Right renal pelvis (tissue), 4 donors: Measurements from ENCODE around the gene ZSCAN32. TPM values are rescaled to one million over a fixed set of nuclear protein-coding genes. Genes with fewer than 3 reads are reported as not detected.

Source experiments
- DNase-seq, 4 donors: peaks; one replicate each; pipeline ENCODE4 v3.0.0-alpha.2; 2013; ENCODE audit warnings: low read depth in 4 of 4, low spot score in 3 of 4, missing footprints in 1 of 4
- polyA plus RNA-seq, 4 donors: library from polyadenylated mRNA; unstranded; fragments of 120-200 nt; gene quantifications; one replicate each; pipeline ENCODE4 v1.2.1, GENCODE V29; 2013; ENCODE audit not compliant: insufficient read length in 4 of 4

ZSCAN32 gene
- polyA plus RNA-seq, 4 donors: 16.7 to 20.7 (median 18.9) TPM

DNA sequence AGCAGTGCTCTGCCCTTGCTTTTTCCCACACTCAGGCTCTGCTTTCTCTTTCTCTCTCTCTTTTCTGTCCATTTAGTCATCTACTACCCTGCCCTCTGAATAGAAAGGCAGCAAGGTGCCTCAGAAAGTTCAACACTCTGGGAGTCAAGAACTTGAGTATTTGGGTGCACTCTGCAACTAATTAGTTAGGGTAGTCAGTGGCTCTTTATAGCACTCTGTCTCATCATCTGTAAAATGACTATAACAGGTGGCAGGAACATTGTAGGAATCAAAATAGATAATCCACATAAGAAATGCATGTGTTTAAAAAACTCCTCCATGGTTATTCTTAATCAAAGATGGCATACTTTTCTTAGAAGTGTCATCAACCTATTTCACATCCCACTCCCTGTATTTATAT, 37.9 kb downstream of the ZSCAN32 start:
- DNase-seq: no peak

DNA sequence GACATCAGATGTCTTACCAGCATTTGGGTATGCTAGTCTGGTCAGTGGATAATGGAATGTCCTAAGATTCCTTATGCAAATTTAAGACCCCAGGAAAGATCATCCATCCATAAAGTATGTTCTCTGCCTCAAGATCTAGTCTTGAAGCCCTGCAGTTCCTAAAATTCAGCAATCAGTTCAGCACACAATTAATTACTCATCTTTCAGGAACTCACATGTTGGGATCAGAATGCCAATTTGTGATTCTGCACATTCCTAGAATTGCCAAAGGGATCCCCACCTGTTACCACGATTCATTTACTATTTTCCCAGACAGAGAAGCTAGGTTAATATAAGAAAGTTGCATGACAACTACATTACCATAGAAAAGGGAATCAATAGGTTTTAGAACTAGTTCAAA, 41.9 kb downstream of the ZSCAN32 start:
- DNase-seq: no peak

DNA sequence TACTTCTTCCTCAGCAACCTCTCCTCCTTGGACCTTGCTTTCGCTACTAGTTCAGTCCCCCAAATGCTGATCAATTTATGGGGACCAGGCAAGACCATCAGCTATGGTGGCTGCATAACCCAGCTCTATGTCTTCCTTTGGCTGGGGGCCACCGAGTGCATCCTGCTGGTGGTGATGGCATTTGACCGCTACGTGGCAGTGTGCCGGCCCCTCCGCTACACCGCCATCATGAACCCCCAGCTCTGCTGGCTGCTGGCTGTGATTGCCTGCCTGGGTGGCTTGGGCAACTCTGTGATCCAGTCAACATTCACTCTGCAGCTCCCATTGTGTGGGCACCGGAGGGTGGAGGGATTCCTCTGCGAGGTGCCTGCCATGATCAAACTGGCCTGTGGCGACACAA, 44.7 kb downstream of the ZSCAN32 start:
- no peak for DNase-seq

DNA sequence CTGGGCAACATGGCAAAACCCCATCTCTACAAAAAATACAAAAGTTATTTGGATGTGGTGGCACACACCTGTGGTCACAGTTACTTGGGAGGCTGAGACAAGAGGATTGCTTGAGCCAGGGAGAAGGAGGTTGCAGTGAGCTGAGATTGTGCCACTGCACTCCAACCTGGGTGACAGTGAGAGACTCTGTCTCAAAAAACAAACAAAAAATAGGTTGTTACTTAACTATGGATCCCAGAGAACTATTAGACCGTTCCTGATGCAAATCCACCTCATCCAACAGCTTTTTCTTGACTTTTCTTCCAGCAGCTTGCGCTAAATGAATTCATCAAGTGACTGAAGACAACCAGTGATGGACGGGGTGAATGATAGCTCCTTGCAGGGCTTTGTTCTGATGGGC, 45.2 kb downstream of the ZSCAN32 start, which contains the start of gene OR2C1:
Gene OR2C1, plus strand, starts transcription at position 301 of the 400 bp plus-strand sequence. Its CDS starts 52 bp downstream, at position 353.
- no peak for DNase-seq

GRCh38 chr16:3349175-3349574, 51.6 kb downstream of the ZSCAN32 start:
- DNase-seq: no peak

DNA sequence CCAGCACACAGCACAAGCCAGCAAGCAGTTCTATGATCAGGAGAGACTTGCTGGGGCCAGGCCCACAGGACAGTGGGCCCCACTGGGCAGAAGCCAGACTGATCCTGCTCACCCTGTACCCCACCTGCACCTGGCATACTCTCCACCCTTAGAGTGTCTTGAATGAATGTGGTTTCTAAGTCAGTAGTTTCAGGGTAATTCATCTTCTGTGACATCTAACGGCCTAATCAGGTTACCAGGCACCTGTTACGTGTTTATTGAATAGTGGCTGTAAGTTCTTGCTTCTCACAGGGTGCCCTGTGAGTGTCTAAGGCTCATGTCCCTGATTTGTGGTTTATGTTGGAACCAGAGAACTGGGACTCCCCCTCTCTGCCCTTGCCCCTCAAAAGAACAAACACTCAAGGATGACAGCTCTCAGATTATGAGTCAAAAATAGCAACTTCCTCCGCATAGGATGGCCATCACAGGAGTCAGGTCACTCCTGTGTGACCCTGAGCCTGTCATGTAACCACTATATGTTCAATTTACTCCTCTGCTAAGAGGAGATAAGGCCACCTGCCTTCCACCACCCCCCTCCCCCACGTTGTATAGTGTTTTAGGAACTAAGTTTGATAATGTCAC, 52.1 kb downstream of the ZSCAN32 start:
- DNase-seq: no peak

- DNase-seq: no peak
These were observed 53.2 kb downstream of the ZSCAN32 start for GRCh38 chr16:3347586-3347985.

GRCh38 chr16:3346041-3346440, 54.8 kb downstream of the ZSCAN32 start:
- DNase-seq: no peak

Other genes with a start within 250 kb of the ZSCAN32 start
- not detected for gene OR1F1, start 212.8 kb downstream of the ZSCAN32 start, polyA plus RNA-seq
- gene ZNF200, start 165.8 kb downstream of the ZSCAN32 start, polyA plus RNA-seq: 10 to 100 TPM; 13.3 to 16.9 (median 14.8) TPM
- under 1 TPM; 0.13 to 0.33 (median 0.24) TPM for gene MEFV, start 144.4 kb downstream of the ZSCAN32 start, polyA plus RNA-seq
- gene ZNF263, start 117.5 kb downstream of the ZSCAN32 start, polyA plus RNA-seq: 10 to 100 TPM; 42.7 to 52.9 (median 46.6) TPM
- 10 to 100 TPM; 11.8 to 14.6 (median 12.8) TPM for gene TIGD7, start 95.6 kb downstream of the ZSCAN32 start, polyA plus RNA-seq
- gene ZNF75A, start 95.5 kb downstream of the ZSCAN32 start, polyA plus RNA-seq: 10 to 100 TPM; 39.4 to 54.2 (median 49.7) TPM
- gene OR2C1, start 45.1 kb downstream of the ZSCAN32 start, polyA plus RNA-seq: under 1 TPM; 0.52 to 0.73 (median 0.64) TPM
- 10 to 100 TPM; 14.1 to 16.6 (median 15.6) TPM for gene ZNF174, start 211 bp upstream of the ZSCAN32 start, polyA plus RNA-seq
- 1 to 10 TPM; 3.3 to 4.3 (median 4.0) TPM for gene ZNF597, start 42.5 kb upstream of the ZSCAN32 start, polyA plus RNA-seq
- 10 to 100 TPM; 63.3 to 78.9 (median 77.0) TPM for gene NAA60, start 42.7 kb upstream of the ZSCAN32 start, polyA plus RNA-seq
- gene C16orf90, start 94.5 kb upstream of the ZSCAN32 start, polyA plus RNA-seq: under 1 TPM in 1 of 4 donors, not detected in 3; 0.12 TPM
- 10 to 100 TPM; 57.7 to 70.6 (median 66.3) TPM for gene CLUAP1, start 100.0 kb upstream of the ZSCAN32 start, polyA plus RNA-seq
- 1 to 10 TPM; 1.5 to 2.2 (median 2.0) TPM for gene NLRC3, start 176.4 kb upstream of the ZSCAN32 start, polyA plus RNA-seq
- 1 to 10 TPM; 4.6 to 5.5 (median 5.2) TPM for gene SLX4, start 210.6 kb upstream of the ZSCAN32 start, polyA plus RNA-seq